Measurements from ENCODE around the gene HOXC6. TPM values are rescaled to one million over a fixed set of nuclear protein-coding genes. Genes with fewer than 3 reads are reported as not detected.

The HOXC6 gene
- polyA plus RNA-seq, 3 donors = not detected

DNA sequence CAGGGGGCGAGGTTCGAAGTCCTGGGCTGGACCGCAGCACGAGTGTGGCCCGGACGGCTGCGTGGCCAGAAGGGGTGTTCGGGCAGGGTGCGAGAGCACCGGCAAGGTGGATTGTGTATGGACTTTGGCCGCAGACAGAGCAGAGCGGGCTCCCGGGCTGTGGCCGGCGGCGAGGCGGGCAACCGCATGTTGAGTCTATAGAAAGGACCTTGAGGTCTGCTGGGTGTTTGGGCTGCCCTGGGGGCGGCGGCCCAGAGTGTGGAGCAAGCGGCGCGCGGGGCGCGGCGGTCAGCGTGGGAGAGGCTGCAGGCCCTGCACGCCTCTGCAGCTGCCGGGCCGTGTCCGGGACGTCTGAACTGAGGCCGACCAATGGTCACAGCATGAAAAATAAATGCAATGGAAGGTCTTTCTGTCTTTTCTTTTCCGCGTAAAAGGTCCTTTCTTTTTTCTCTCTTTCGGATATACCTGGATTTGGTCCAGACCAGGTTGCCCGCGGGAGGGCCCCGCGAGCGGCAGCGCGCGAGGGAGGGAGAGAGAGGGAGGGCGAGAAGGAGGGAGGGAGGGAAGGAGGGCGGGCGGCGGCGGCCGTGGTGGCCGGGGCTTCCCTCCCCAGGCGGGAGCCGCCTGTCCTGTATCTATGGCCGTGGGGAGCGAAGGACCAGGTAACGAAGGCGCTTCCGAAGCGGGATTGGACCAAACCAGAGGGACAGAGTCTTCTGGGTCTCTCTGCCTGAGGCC is 33.8 kb upstream of the HOXC6 start:
- Histone ChIP-seq H3K27ac (ENCODE audit: low read depth in 1 of 2, low read length in 2 of 2) (no peak overlapping the region), H3K9ac (ENCODE audit: insufficient read depth, low read length, poor library complexity, severe bottlenecking) (no peak overlapping the region), H2AFZ (ENCODE audit: insufficient read depth, low read depth, low read length, poor library complexity, severe bottlenecking) (no peak overlapping the region), H3K9me3 (replicated peaks in 1 of 2; ENCODE audit: control insufficient read depth in 1 of 2, insufficient read depth in 1 of 2, low read length in 2 of 2) (peaks cover 3 to 61% of the 10 kb centered on the region in 2 donors), H3K4me2 (replicated peaks; ENCODE audit: extremely low read depth, low read length, poor library complexity, severe bottlenecking) (peak overlapping the region; percentile 83), H4K20me1 (ENCODE audit: insufficient read depth, low read length) (no peaks in the 10 kb centered on the region), H3K4me3 (replicated peaks in 1 of 3; ENCODE audit: low read depth in 2 of 3, low read length in 3 of 3) (no peak overlapping the region), H3K27me3 (ENCODE audit: control insufficient read depth in 2 of 2, insufficient read depth in 2 of 2, low read length in 2 of 2) (peaks cover 91 to 100% of the 10 kb centered on the region in 2 donors), H3K4me1 (ENCODE audit: control insufficient read depth in 1 of 2, insufficient read depth in 2 of 2, low read length in 2 of 2) (peaks cover 12 to 20% of the 10 kb centered on the region in 2 donors), H3K36me3 (replicated peaks in 1 of 2; ENCODE audit: control insufficient read depth in 1 of 2, insufficient read depth in 2 of 2, low read length in 2 of 2) (no peaks in the 10 kb centered on the region), H3K79me2 (ENCODE audit: insufficient read depth, low read length) (no peaks in the 10 kb centered on the region)
- peaks cover 32% of the 10 kb centered on the region for H3K4me1 Mint-ChIP-seq
- intact Hi-C loops (cut with micrococcal nuclease) = loop anchor here in 1 of 2 donors (5.0 kb wide), 1 partner anchor 42 kb away; the partner anchor contains the start of gene HOXC12
- no peak for DNase-seq
- no peak overlapping the region for H3K27ac Mint-ChIP-seq
- H3K36me3 Mint-ChIP-seq = peaks cover 3 to 25% of the 10 kb centered on the region in 2 donors
- H3K4me3 Mint-ChIP-seq = peak overlapping the region in 1 of 2 donors; percentile 95
- H3K9me3 Mint-ChIP-seq = peaks cover 2 to 65% (median 35%) of the 10 kb centered on the region in 7 donors
- WGBS (ENCODE audit: insufficient coverage) = 6% methylated on average over 44 of the region's 60 CpGs
- peaks cover 99 to 100% (median 100%) of the 10 kb centered on the region in 3 donors for H3K27me3 Mint-ChIP-seq (ENCODE audit: low read depth in 3 of 3)
- TF ChIP-seq, protein P1, sequence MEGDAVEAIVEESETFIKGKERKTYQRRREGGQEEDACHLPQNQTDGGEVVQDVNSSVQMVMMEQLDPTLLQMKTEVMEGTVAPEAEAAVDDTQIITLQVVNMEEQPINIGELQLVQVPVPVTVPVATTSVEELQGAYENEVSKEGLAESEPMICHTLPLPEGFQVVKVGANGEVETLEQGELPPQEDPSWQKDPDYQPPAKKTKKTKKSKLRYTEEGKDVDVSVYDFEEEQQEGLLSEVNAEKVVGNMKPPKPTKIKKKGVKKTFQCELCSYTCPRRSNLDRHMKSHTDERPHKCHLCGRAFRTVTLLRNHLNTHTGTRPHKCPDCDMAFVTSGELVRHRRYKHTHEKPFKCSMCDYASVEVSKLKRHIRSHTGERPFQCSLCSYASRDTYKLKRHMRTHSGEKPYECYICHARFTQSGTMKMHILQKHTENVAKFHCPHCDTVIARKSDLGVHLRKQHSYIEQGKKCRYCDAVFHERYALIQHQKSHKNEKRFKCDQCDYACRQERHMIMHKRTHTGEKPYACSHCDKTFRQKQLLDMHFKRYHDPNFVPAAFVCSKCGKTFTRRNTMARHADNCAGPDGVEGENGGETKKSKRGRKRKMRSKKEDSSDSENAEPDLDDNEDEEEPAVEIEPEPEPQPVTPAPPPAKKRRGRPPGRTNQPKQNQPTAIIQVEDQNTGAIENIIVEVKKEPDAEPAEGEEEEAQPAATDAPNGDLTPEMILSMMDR (IDR thresholded peaks at IDR 0.05) = no peak

GRCh38 chr12:53995002-53995377 is 33.2 kb upstream of the HOXC6 start:
- Histone ChIP-seq H3K27ac (ENCODE audit: low read depth in 1 of 2, low read length in 2 of 2) (no peak overlapping the region), H3K4me2 (replicated peaks; ENCODE audit: extremely low read depth, low read length, poor library complexity, severe bottlenecking) (peak overlapping the region; percentile 83), H3K79me2 (ENCODE audit: insufficient read depth, low read length) (no peaks in the 10 kb centered on the region), H3K4me1 (ENCODE audit: control insufficient read depth in 1 of 2, insufficient read depth in 2 of 2, low read length in 2 of 2) (peaks cover 15 to 25% of the 10 kb centered on the region in 2 donors), H4K20me1 (ENCODE audit: insufficient read depth, low read length) (no peaks in the 10 kb centered on the region), H3K9ac (ENCODE audit: insufficient read depth, low read length, poor library complexity, severe bottlenecking) (no peak overlapping the region), H3K9me3 (replicated peaks in 1 of 2; ENCODE audit: control insufficient read depth in 1 of 2, insufficient read depth in 1 of 2, low read length in 2 of 2) (peaks cover 4 to 65% of the 10 kb centered on the region in 2 donors), H3K27me3 (ENCODE audit: control insufficient read depth in 2 of 2, insufficient read depth in 2 of 2, low read length in 2 of 2) (peaks cover 92 to 100% of the 10 kb centered on the region in 2 donors), H3K36me3 (replicated peaks in 1 of 2; ENCODE audit: control insufficient read depth in 1 of 2, insufficient read depth in 2 of 2, low read length in 2 of 2) (no peaks in the 10 kb centered on the region), H3K4me3 (replicated peaks in 1 of 3; ENCODE audit: low read depth in 2 of 3, low read length in 3 of 3) (peak overlapping the region in 1 of 3 experiments; percentile 78), H2AFZ (ENCODE audit: insufficient read depth, low read depth, low read length, poor library complexity, severe bottlenecking) (no peak overlapping the region)
- 2% methylated on average over 17 of the region's 17 CpGs for WGBS (ENCODE audit: insufficient coverage)
- Mint-ChIP-seq H3K27me3 (ENCODE audit: low read depth in 3 of 3) (peaks cover 99 to 100% (median 100%) of the 10 kb centered on the region in 3 donors), H3K36me3 (peaks cover 3 to 23% of the 10 kb centered on the region in 2 donors), H3K4me3 (peak overlapping the region; percentile 83 to 95), H3K27ac (no peak overlapping the region), H3K4me1 (peaks cover 28% of the 10 kb centered on the region), H3K9me3 (peaks cover 2 to 68% (median 39%) of the 10 kb centered on the region in 7 donors)
- TF ChIP-seq, protein P1 (IDR thresholded peaks at IDR 0.05) = no peak
- no peak for DNase-seq
- intact Hi-C loops (cut with micrococcal nuclease) = loop anchor here in 1 of 2 donors (5.0 kb wide), 1 partner anchor 43 kb away; the partner anchor contains the start of gene HOXC12

Measured in CD14-positive monocyte (primary cell).